H1 (cell line): Measurements from ENCODE around the gene FGF2. TPM values are rescaled to one million over a fixed set of nuclear protein-coding genes. Genes with fewer than 3 reads are reported as not detected.

ENCODE experiments used
- CHD7 ChIP-seq: fragments of 300-600 bp; sonication (generic); IDR thresholded peaks from 2 replicates; pipeline ENCODE4 v1.7.1; 2012; ENCODE audit warnings: low read length, moderate library complexity, mild to moderate bottlenecking, inconsistent platforms; ENCODE audit not compliant: insufficient replicate concordance
- EZH2 ChIP-seq: fragments of 200-600 bp; sonication (generic); IDR thresholded peaks from 2 replicates; pipeline ENCODE4 v1.7.1; 2012; ENCODE audit warnings: low read depth, mild to moderate bottlenecking, moderate library complexity, low read length, inconsistent platforms; ENCODE audit not compliant: severe bottlenecking
- JUN ChIP-seq: IDR thresholded peaks from 2 replicates; pipeline ENCODE4 v1.6.1; 2011; ENCODE audit warnings: low read depth, mild to moderate bottlenecking, improper control_type of control experiment, low read length
- NANOG ChIP-seq: IDR thresholded peaks from 2 replicates; pipeline ENCODE4 v1.6.1; 2011; ENCODE audit warnings: low read length, low read depth, mild to moderate bottlenecking, inconsistent platforms; ENCODE audit not compliant: insufficient read depth, poor library complexity, severe bottlenecking
- RBBP5 ChIP-seq: IDR thresholded peaks from 2 replicates; pipeline ENCODE4 v1.7.1; 2012; ENCODE audit warnings: low read depth, mild to moderate bottlenecking, inconsistent platforms, low read length, moderate library complexity, borderline replicate concordance
- TCF12 ChIP-seq: IDR thresholded peaks from 2 replicates; pipeline ENCODE4 v1.6.1; 2011; ENCODE audit warnings: low read depth, mild to moderate bottlenecking, low read length
- YY1 ChIP-seq: IDR thresholded peaks from 2 replicates; pipeline ENCODE4 v1.6.1; 2011; ENCODE audit warnings: low read depth, mild to moderate bottlenecking, low read length
- polyA plus RNA-seq, 7 experiments: library from polyadenylated mRNA; depleted of rRNA in 3 of 7; stranded (reverse) in 5 of 7; unstranded in 2 of 7; fragments of >200 nt in 5 of 7; fragments of 200-250 nt in 2 of 7; gene quantifications; 1 replicate in 5 of 7; 2 replicates in 1 of 7; 4 replicates in 1 of 7; pipeline versions ENCODE4 v1.2.1 to v1.2.3, GENCODE V29; 2011 to 2013; ENCODE audit warnings: missing spikeins in 2 of 7, mixed read lengths in 2 of 7
- total RNA-seq: library from RNA; stranded (reverse); fragmentation: NEBNext Ultra II Directional; extraction: Animal tissue kit (Norgen Biotek cat#: 25700); gene quantifications from 2 replicates; pipeline ENCODE4 v1.2.1, GENCODE V29; 2021
- TF ChIP-seq, protein P1 (sequence below): IDR thresholded peaks from 2 replicates; pipeline ENCODE4 v1.6.1; 2011; ENCODE audit warnings: low read length, improper control_type of control experiment

Gene FGF2
- total and polyA plus RNA-seq, 2 of the 8 experiments (the other 6 are each of a cell fraction or from before 2014, with no cell fraction given), result 23.4 to 145 TPM

DNA sequence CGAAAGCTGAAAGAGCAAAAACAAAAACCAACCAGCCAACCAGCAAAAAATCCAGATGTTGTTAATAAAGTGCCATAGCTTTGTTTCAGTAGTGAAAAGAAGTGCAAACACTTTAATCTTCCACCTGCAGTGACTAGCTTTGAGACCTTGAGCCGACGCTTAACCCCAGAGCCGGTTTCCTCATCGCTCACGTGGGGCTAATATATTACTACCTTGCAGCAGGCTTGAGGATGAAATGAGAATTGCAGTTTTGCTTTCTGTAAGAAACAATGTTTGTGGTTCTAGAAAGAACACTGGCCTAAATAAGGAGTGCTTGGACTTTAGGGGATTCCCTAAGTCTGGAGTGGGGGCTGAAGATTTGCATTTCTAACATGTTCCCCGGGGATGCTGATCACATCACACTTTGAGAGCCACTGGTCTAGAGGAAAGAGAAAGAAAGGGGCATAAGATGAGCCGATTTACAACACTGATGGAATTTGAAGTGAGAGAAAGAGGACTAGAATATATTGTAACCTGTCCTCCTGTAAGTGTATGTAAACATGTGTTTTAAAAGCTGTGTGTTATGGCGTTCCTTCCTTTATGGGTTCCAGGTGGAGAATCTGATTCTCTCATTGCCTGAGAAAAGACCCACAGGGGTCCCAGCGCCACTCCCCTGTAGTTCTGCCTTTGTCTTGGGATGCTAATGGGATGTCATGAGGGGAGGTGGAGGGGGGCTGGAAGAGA, 1.4 kb downstream of the FGF2 start (continued):
- TF ChIP-seq CHD7 (peak; percentile 95), NANOG (peak; percentile 43), YY1 (peak; percentile 49; the same call in 1 of the 2 replicates), TCF12 (peak; percentile 66; the same call in 1 of the 2 replicates), RBBP5 (no peak), JUN (no peak), EZH2 (no peak)
- TF ChIP-seq, protein P1, sequence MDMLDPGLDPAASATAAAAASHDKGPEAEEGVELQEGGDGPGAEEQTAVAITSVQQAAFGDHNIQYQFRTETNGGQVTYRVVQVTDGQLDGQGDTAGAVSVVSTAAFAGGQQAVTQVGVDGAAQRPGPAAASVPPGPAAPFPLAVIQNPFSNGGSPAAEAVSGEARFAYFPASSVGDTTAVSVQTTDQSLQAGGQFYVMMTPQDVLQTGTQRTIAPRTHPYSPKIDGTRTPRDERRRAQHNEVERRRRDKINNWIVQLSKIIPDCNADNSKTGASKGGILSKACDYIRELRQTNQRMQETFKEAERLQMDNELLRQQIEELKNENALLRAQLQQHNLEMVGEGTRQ, result no peak
